ENCODE data around the gene ACSF3.

The ACSF3 gene

GRCh38 chr16:89155184-89155679 lies 61.6 kb downstream of the ACSF3 start (continued):
- TF ChIP-seq ZNF132 (tag by site-specific recombination; IDR thresholded peaks at IDR 0.05; ENCODE audit: borderline replicate concordance) (no peak), ZNF433 (tag by site-specific recombination; IDR thresholded peaks at IDR 0.05; ENCODE audit: low read depth) (no peak)

GRCh38 chr16:89155851-89156739 lies 62.4 kb downstream of the ACSF3 start:
- Histone ChIP-seq H3K9me3 (ENCODE audit: control insufficient read depth, insufficient read depth, low read depth, low read length) (no peaks in the 10 kb centered on the region), H3K4me3 (ENCODE audit: low read depth, low read length) (no peak overlapping the region), H3K36me3 (ENCODE audit: control insufficient read depth in 2 of 2, insufficient read depth in 1 of 2, low read length in 2 of 2) (peaks cover 0 to 6% of the 10 kb centered on the region in 2 experiments; a peak in 2 of 3 replicates), H3K4me1 (ENCODE audit: control insufficient read depth, insufficient read depth, low read length) (no peaks in the 10 kb centered on the region), H3K27ac (ENCODE audit: extremely low read depth, low read depth, low read length) (no peak overlapping the region)
- ChIA-PET POLR2A (interaction anchor here (1.0 kb wide), 1 partner anchor 15 kb away, joined by 3 read pairs; the partner anchor contains the start of gene CDH15), CTCF (interaction anchor here (1.3 kb wide), 2 partner anchors 9 to 12 kb away, joined by 4 to 6 read pairs; no protein-coding TSS in a partner anchor)
- TF ChIP-seq ZNF561 (tag by site-specific recombination; IDR thresholded peaks at IDR 0.05; ENCODE audit: borderline replicate concordance) (no peak), GLIS1 (tag by site-specific recombination; IDR thresholded peaks at IDR 0.05) (peak; percentile 70), BCL6B (tag by site-specific recombination; IDR thresholded peaks at IDR 0.05) (no peak), PRDM10 (tag by site-specific recombination; IDR thresholded peaks at IDR 0.05) (no peak), ZNF610 (tag by site-specific recombination; IDR thresholded peaks at IDR 0.05; ENCODE audit: borderline replicate concordance) (no peak), ZNF629 (tag by site-specific recombination; IDR thresholded peaks at IDR 0.05) (no peak), ZIC2 (tag by site-specific recombination; IDR thresholded peaks at IDR 0.05) (peak; percentile 26; the same call in 1 of the 2 replicates), ZNF660 (tag by site-specific recombination; IDR thresholded peaks at IDR 0.05) (no peak)

GRCh38 chr16:89156740-89157645 lies 63.3 kb downstream of the ACSF3 start:
- ChIA-PET POLR2A (no interaction called here), CTCF (interaction anchor here (1.3 kb wide), 1 partner anchor 8 kb away, joined by 4 read pairs; no protein-coding TSS in a partner anchor)
- H3K27ac ChIP-seq (ENCODE audit: extremely low read depth, low read depth, low read length) = no peak overlapping the region
- no peak overlapping the region for H3K4me3 ChIP-seq (ENCODE audit: low read depth, low read length)
- no peaks in the 10 kb centered on the region for H3K4me1 ChIP-seq (ENCODE audit: control insufficient read depth, insufficient read depth, low read length)
- H3K9me3 ChIP-seq (ENCODE audit: control insufficient read depth, insufficient read depth, low read depth, low read length) = no peaks in the 10 kb centered on the region
- TF ChIP-seq ZEB2 (tag by site-specific recombination; IDR thresholded peaks at IDR 0.05) (no peak), ATF2 (tag by site-specific recombination; IDR thresholded peaks at IDR 0.05; ENCODE audit: low read depth) (no peak), ZNF596 (tag by site-specific recombination; IDR thresholded peaks at IDR 0.05) (no peak), ZNF202 (tag by site-specific recombination; IDR thresholded peaks at IDR 0.05; ENCODE audit: borderline replicate concordance) (no peak), ZBTB1 (tag by site-specific recombination; IDR thresholded peaks at IDR 0.05) (no peak), CTCF (tag by site-specific recombination; IDR thresholded peaks at IDR 0.05) (no peak), ZBTB48 (tag by site-specific recombination; IDR thresholded peaks at IDR 0.05) (no peak)
- peaks cover 0 to 1% of the 10 kb centered on the region in 2 experiments; a peak in 1 of 3 replicates for H3K36me3 ChIP-seq (ENCODE audit: control insufficient read depth in 2 of 2, insufficient read depth in 1 of 2, low read length in 2 of 2)
